H1 (cell line): Measurements from ENCODE around the gene GCSAM. TPM values are rescaled to one million over a fixed set of nuclear protein-coding genes. Genes with fewer than 3 reads are reported as not detected.

ENCODE experiments used
- CTCF ChIA-PET: fragments of 300-600 bp; sonication (Branson Sonifier 250); formaldehyde crosslinking; loops from one replicate; lab custom pipeline; 2021; ENCODE audit not compliant: partially characterized antibody; lab: Charles Lee
- POLR2A ChIA-PET: fragments of 300-600 bp; sonication (Branson Sonifier 250); formaldehyde crosslinking; loops from one replicate; lab custom pipeline; 2021; ENCODE audit warnings: inconsistent platforms; ENCODE audit not compliant: partially characterized antibody; lab: Charles Lee
- DNase-seq, 2 experiments: peaks; one replicate each; pipeline versions ENCODE4 v3.0.0 to v3.0.0-alpha.2; 2010 to 2022; ENCODE audit warnings: low spot score in 2 of 2, low read depth in 1 of 2, mixed read lengths in 1 of 2
- FAIRE-seq: peaks from 2 replicates; lab custom pipeline; 2011; peaks lifted over from hg19 to GRCh38; lab: Jason Lieb, UNC
- H2AFZ ChIP-seq: 2 replicates; pipeline ENCODE4 v1.8.1; 2012; ENCODE audit warnings: low read length, inconsistent platforms
- H2AK5ac ChIP-seq: 2 replicates; pipeline ENCODE4 v1.6.1; 2013; ENCODE audit warnings: low read depth, low read length
- H2BK120ac ChIP-seq: replicated peaks from 2 replicates; pipeline ENCODE3; 2013; ENCODE audit warnings: low read depth, low read length, inconsistent platforms
- H2BK12ac ChIP-seq: 2 replicates; pipeline ENCODE4 v1.6.1; 2013; ENCODE audit warnings: low read depth, low read length
- H2BK15ac ChIP-seq: 2 replicates; pipeline ENCODE4 v1.6.1; 2013; ENCODE audit warnings: low read length
- H2BK20ac ChIP-seq: 2 replicates; pipeline ENCODE4 v1.6.1; 2013; ENCODE audit warnings: low read length
- H2BK5ac ChIP-seq: 2 replicates; pipeline ENCODE4 v1.6.1; 2013; ENCODE audit warnings: low read depth, low read length
- H3K14ac ChIP-seq: 2 replicates; pipeline ENCODE4 v1.6.1; 2013; ENCODE audit warnings: inconsistent platforms; ENCODE audit not compliant: insufficient read length
- H3K18ac ChIP-seq: 2 replicates; pipeline ENCODE4 v1.6.1; 2013; ENCODE audit warnings: low read length; ENCODE audit errors: extremely low read depth
- H3K23ac ChIP-seq: 2 replicates; pipeline ENCODE4 v1.6.1; 2013; ENCODE audit warnings: inconsistent platforms; ENCODE audit not compliant: insufficient read length
- H3K23me2 ChIP-seq: 2 replicates; pipeline ENCODE4 v1.6.1; 2013; ENCODE audit warnings: low read depth, low read length
- H3K27ac ChIP-seq: 2 replicates; pipeline ENCODE4 v1.6.1; 2011; ENCODE audit warnings: low read depth, low read length, inconsistent platforms
- H3K27me3 ChIP-seq, 4 experiments: replicated peaks in 1 of 4; 1 replicate in 1 of 4; 2 replicates in 3 of 4; pipeline versions ENCODE4 v1.6.1 to v1.8.1; 2011 to 2013; ENCODE audit warnings: low read length in 3 of 4, mild to moderate bottlenecking in 3 of 4, inconsistent platforms in 2 of 4, mixed read lengths in 2 of 4, moderate library complexity in 1 of 4; ENCODE audit not compliant: control insufficient read depth in 3 of 4, insufficient read depth in 3 of 4; ENCODE audit errors: extremely low read depth in 1 of 4
- H3K36me3 ChIP-seq, 4 experiments: 2 replicates each; pipeline versions ENCODE4 v1.6.1 to v1.8.1; 2011 to 2013; ENCODE audit warnings: mild to moderate bottlenecking in 4 of 4, low read length in 3 of 4, moderate library complexity in 2 of 4, control low read depth in 1 of 4, inconsistent platforms in 1 of 4; ENCODE audit not compliant: insufficient read depth in 4 of 4, control insufficient read depth in 2 of 4
- H3K4ac ChIP-seq: replicated peaks from 2 replicates; pipeline ENCODE3; 2013; ENCODE audit warnings: low read length, low read depth, mixed read lengths, inconsistent platforms; ENCODE audit not compliant: insufficient read length
- H3K4me1 ChIP-seq, 4 experiments: replicated peaks in 1 of 4; 1 replicate in 1 of 4; 2 replicates in 3 of 4; pipeline versions ENCODE4 v1.6.1 to v1.8.1; 2011 to 2013; ENCODE audit warnings: low read length in 3 of 4, inconsistent platforms in 2 of 4, mixed read lengths in 1 of 4; ENCODE audit not compliant: insufficient read depth in 4 of 4, control insufficient read depth in 3 of 4
- H3K4me2 ChIP-seq, 2 experiments: 2 replicates each; pipeline versions ENCODE4 v1.6.1 to v1.8.1; 2011 to 2013; ENCODE audit warnings: low read depth in 2 of 2, low read length in 2 of 2, control low read depth in 1 of 2, inconsistent platforms in 1 of 2, mild to moderate bottlenecking in 1 of 2; ENCODE audit not compliant: insufficient read depth in 1 of 2
- H3K4me3 ChIP-seq, 4 experiments: fragments of 200-600, 300-600 bp in 1 of 4; sonication (generic), shearing (Covaris generic), sonication (Bioruptor Twin) in 1 of 4; 2 replicates each; pipeline versions ENCODE4 v1.5.1 to v1.8.1; 2011 to 2016; ENCODE audit warnings: low read length in 4 of 4, low read depth in 3 of 4, control low read depth in 2 of 4, inconsistent platforms in 2 of 4, mild to moderate bottlenecking in 2 of 4, mixed read lengths in 1 of 4, moderate library complexity in 1 of 4; ENCODE audit not compliant: insufficient read depth in 2 of 4; ENCODE audit errors: extremely low read depth in 1 of 4
- H3K56ac ChIP-seq: replicated peaks from 2 replicates; pipeline ENCODE3; 2013; ENCODE audit warnings: low read depth, mild to moderate bottlenecking, mixed read lengths, low read length, inconsistent platforms; ENCODE audit not compliant: insufficient read length
- H3K79me1 ChIP-seq: 2 replicates; pipeline ENCODE4 v1.6.1; 2013; ENCODE audit warnings: low read depth, low read length, control low read depth
- H3K79me2 ChIP-seq, 2 experiments: 2 replicates each; pipeline versions ENCODE4 v1.6.1 to v1.8.1; 2012 to 2013; ENCODE audit warnings: low read length in 2 of 2, mild to moderate bottlenecking in 2 of 2, inconsistent platforms in 1 of 2; ENCODE audit not compliant: insufficient read depth in 2 of 2, control insufficient read depth in 1 of 2
- H3K9ac ChIP-seq, 4 experiments: replicated peaks in 1 of 4; 1 replicate in 1 of 4; 2 replicates in 3 of 4; pipeline versions ENCODE4 v1.6.1 to v1.8.1; 2011 to 2013; ENCODE audit warnings: low read depth in 3 of 4, low read length in 3 of 4, control low read depth in 2 of 4, mild to moderate bottlenecking in 2 of 4, moderate library complexity in 2 of 4, inconsistent platforms in 1 of 4; ENCODE audit errors: extremely low read depth in 1 of 4
- H3K9me3 ChIP-seq, 2 experiments: 2 replicates each; pipeline versions ENCODE4 v1.6.1 to v1.8.1; 2012 to 2013; ENCODE audit warnings: mild to moderate bottlenecking in 2 of 2, moderate library complexity in 2 of 2, control low read depth in 1 of 2, inconsistent platforms in 1 of 2, low read depth in 1 of 2, low read length in 1 of 2, mixed read lengths in 1 of 2; ENCODE audit not compliant: insufficient read depth in 2 of 2
- H4K20me1 ChIP-seq, 2 experiments: replicated peaks in 1 of 2; 2 replicates each; pipeline versions ENCODE3 to v1.8.1; 2011 to 2013; ENCODE audit warnings: inconsistent platforms in 2 of 2, low read length in 2 of 2, mild to moderate bottlenecking in 1 of 2; ENCODE audit not compliant: insufficient read depth in 2 of 2, control insufficient read depth in 1 of 2
- H4K5ac ChIP-seq: 2 replicates; pipeline ENCODE4 v1.6.1; 2013; ENCODE audit warnings: low read length, low read depth, mixed read lengths, inconsistent platforms; ENCODE audit not compliant: insufficient read length
- H4K8ac ChIP-seq: 2 replicates; pipeline ENCODE4 v1.8.0; 2013; ENCODE audit warnings: mild to moderate bottlenecking, moderate library complexity, low read length, inconsistent platforms; ENCODE audit not compliant: insufficient read depth; ENCODE audit errors: extremely low read depth
- H4K91ac ChIP-seq: replicated peaks from 2 replicates; pipeline ENCODE3; 2013; ENCODE audit warnings: low read length, mixed read lengths, inconsistent platforms; ENCODE audit not compliant: insufficient read length
- CHD2 ChIP-seq: IDR thresholded peaks from 2 replicates; pipeline ENCODE4 v1.6.1; 2012; ENCODE audit warnings: low read length, improper control_type of control experiment
- CTBP2 ChIP-seq: IDR thresholded peaks from 2 replicates; pipeline ENCODE4 v1.7.0; 2011; ENCODE audit warnings: borderline replicate concordance, mild to moderate bottlenecking, moderate library complexity, mixed read lengths, low read length; ENCODE audit not compliant: insufficient read depth, insufficient read length
- JUND ChIP-seq: IDR thresholded peaks from 2 replicates; pipeline ENCODE4 v1.6.1; 2011; ENCODE audit warnings: mild to moderate bottlenecking, improper control_type of control experiment, low read length
- NANOG ChIP-seq: IDR thresholded peaks from 2 replicates; pipeline ENCODE4 v1.6.1; 2011; ENCODE audit warnings: low read length, low read depth, mild to moderate bottlenecking, inconsistent platforms; ENCODE audit not compliant: insufficient read depth, poor library complexity, severe bottlenecking
- POLR2AphosphoS5 ChIP-seq: IDR thresholded peaks from 2 replicates; pipeline ENCODE4 v1.6.1; 2011; ENCODE audit warnings: low read depth, low read length
- RFX5 ChIP-seq: IDR thresholded peaks from 2 replicates; pipeline ENCODE4 v1.6.1; 2011; ENCODE audit warnings: low read depth, low read length, improper control_type of control experiment, borderline replicate concordance
- RNF2 ChIP-seq: fragments of 200-900, 300-1000 bp; sonication (generic); IDR thresholded peaks from 2 replicates; pipeline ENCODE4 v1.7.1; 2016; ENCODE audit warnings: borderline replicate concordance, low read depth, mild to moderate bottlenecking, antibody characterized with exemption, low read length; ENCODE audit not compliant: poor library complexity, severe bottlenecking; ENCODE audit errors: missing control alignments
- RXRA ChIP-seq: IDR thresholded peaks from 2 replicates; pipeline ENCODE4 v1.6.1; 2011; ENCODE audit warnings: low read depth, mild to moderate bottlenecking, low read length, moderate library complexity; ENCODE audit not compliant: insufficient read depth
- SP2 ChIP-seq: IDR thresholded peaks from 2 replicates; pipeline ENCODE4 v1.6.1; 2012; ENCODE audit warnings: mild to moderate bottlenecking, low read length, inconsistent platforms
- USF2 ChIP-seq: IDR thresholded peaks from 2 replicates; pipeline ENCODE4 v1.6.1; 2011; ENCODE audit warnings: low read length, improper control_type of control experiment
- WGBS, 2 experiments: shearing (Covaris generic) in 1 of 2; methylation state at CpG; one replicate each; pipeline versions ENCODE4 v1.1.6 to v1.1.7; 2013 to 2015; ENCODE audit warnings: low lambda C conversion rate in 2 of 2, mixed read lengths in 2 of 2, inconsistent platforms in 1 of 2, low coverage in 1 of 2, missing lambda C conversion rate in 1 of 2; ENCODE audit not compliant: insufficient replicate concordance in 2 of 2, insufficient coverage in 1 of 2, insufficient read length in 1 of 2; ENCODE audit errors: extremely low coverage in 1 of 2, missing lambda C conversion rate in 1 of 2; 5-methylcytosine and 5-hydroxymethylcytosine counted together
- polyA plus RNA-seq, 7 experiments: library from polyadenylated mRNA; depleted of rRNA in 3 of 7; stranded (reverse) in 5 of 7; unstranded in 2 of 7; fragments of >200 nt in 5 of 7; fragments of 200-250 nt in 2 of 7; gene quantifications; 1 replicate in 5 of 7; 2 replicates in 1 of 7; 4 replicates in 1 of 7; pipeline versions ENCODE4 v1.2.1 to v1.2.3, GENCODE V29; 2011 to 2013; ENCODE audit warnings: missing spikeins in 2 of 7, mixed read lengths in 2 of 7
- total RNA-seq: library from RNA; stranded (reverse); fragmentation: NEBNext Ultra II Directional; extraction: Animal tissue kit (Norgen Biotek cat#: 25700); gene quantifications from 2 replicates; pipeline ENCODE4 v1.2.1, GENCODE V29; 2021

The GCSAM gene
- total and polyA plus RNA-seq, 2 of the 8 experiments (the other 6 are each of a cell fraction or from before 2014, with no cell fraction given) = not detected

- POLR2A ChIA-PET = no interaction called here
- Histone ChIP-seq H3K4ac (no peak overlapping the region), H3K23ac (no peak overlapping the region), H4K91ac (no peak overlapping the region), H3K23me2 (peaks cover 2% of the 10 kb centered on the region; the same call in 1 of the 2 replicates), H2AK5ac (no peak overlapping the region), H2BK5ac (no peak overlapping the region), H3K36me3 (peaks cover 0 to 2% (median 0%) of the 10 kb centered on the region in 4 experiments; a peak in 1 of 8 replicates), H3K4me2 (no peak overlapping the region), H2BK15ac (no peak overlapping the region), H2BK20ac (no peak overlapping the region), H2BK120ac (no peak overlapping the region), H3K79me2 (no peaks in the 10 kb centered on the region), H3K18ac (no peak overlapping the region), H4K5ac (no peak overlapping the region), H3K9ac (no peak overlapping the region), H3K27me3 (no peaks in the 10 kb centered on the region), H3K9me3 (peaks cover 10% of the 10 kb centered on the region in 2 experiments), H4K20me1 (no peaks in the 10 kb centered on the region), H4K8ac (no peak overlapping the region), H3K4me1 (no peaks in the 10 kb centered on the region), H3K79me1 (no peaks in the 10 kb centered on the region), H2AFZ (no peak overlapping the region), H3K27ac (no peak overlapping the region), H3K14ac (no peak overlapping the region), H3K56ac (no peak overlapping the region), H3K4me3 (no peak overlapping the region), H2BK12ac (no peak overlapping the region)
- no peak for DNase-seq
- FAIRE-seq = no peak
- CTCF ChIA-PET = no interaction called here
- TF ChIP-seq RFX5 (no peak), POLR2AphosphoS5 (no peak), NANOG (no peak), JUND (no peak), CTBP2 (no peak), RXRA (no peak), RNF2 (no peak), SP2 (no peak), USF2 (no peak), CHD2 (no peak)
- WGBS, 2 experiments = 94% methylated on average over 2 of the region's 2 CpGs; no CpG with 5 or more reads in 1 of the 2 experiments
Observed at GRCh38 chr3:112167758-112168157, 34.7 kb upstream of the GCSAM start.
